Measurements from ENCODE around the gene MAP2K3.

- TF ChIP-seq CTCF (IDR thresholded peaks at IDR 0.05) (no peak), POLR2A (IDR thresholded peaks at IDR 0.05) (no peak)
These were observed 30.7 kb upstream of the MAP2K3 start for GRCh38 chr17:21253646-21254441.

All from right lobe of liver (tissue), 4 donors.